AG10803 (cell line): ENCODE measurements around the gene CBFA2T3.

ENCODE experiments used
- DNase-seq: peaks from one replicate; pipeline ENCODE4 v3.0.0; 2010; ENCODE audit warnings: low read depth
- H3K4me3 ChIP-seq: 2 replicates; pipeline ENCODE4 v1.5.1; 2011; ENCODE audit warnings: mild to moderate bottlenecking, low read length, control low read depth
- TF ChIP-seq, protein P1 (sequence below): conservative IDR thresholded peaks from 2 replicates; pipeline ENCODE4 v1.5.1; 2011; ENCODE audit warnings: mild to moderate bottlenecking, low read length, control low read depth, inconsistent platforms

CBFA2T3 gene

DNA sequence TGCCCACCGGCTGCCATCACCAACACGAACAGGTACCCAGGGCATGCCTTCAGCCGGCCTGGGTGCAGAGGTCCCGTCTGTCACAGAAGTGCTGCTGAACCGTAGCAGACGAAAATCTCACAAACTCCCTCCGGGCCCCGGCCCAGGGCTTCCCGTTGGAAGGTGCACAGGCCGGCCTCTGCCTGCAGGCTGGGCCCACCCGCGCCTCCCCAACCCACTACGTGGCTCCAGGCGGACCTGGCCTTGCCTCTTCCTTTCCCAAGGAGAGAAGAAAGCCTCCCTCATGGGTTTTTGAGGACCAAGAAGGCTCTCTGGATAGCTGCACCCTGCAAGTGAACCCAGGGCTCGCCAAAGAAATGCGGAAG lies 65.1 kb downstream of the CBFA2T3 start:
- no peak for DNase-seq

DNA sequence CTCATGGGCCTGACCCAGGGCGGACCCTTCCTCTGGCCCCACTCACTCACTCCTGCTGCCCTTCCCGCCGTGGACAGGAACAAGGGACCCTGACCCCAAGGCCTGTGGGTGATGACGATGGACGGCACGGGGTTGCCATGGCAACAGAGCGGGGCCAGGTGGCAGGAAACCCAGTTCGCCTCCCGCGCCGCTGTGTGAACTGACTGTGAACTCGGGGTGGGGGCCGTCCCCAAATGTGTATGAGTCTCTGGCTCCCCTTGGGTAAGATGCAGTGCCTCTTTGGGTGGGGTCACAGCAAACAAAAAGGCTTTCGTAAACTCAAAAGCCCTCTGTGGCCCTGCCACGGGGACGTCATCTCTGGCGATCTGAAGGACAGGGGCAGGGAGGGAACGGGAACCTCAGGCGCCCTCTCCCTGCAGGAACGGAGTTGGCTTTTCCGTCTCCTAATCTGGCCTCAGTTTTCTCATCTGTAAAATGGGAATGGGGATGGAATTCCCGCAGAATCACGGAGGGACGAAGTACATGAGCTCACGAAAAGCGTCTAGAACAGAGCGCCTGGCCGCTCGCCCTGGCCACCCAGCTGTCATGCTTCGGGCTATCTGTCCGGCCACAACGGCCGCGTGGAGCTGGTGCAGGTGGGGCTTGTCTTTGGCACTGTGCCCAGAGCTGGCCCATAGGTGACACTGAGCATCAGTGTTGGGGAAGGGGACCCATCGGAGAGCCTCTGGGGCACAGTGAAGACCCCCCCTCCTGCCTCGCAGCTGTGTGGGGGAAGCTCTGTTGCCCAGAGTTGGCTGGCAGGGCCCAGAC lies 65.7 kb downstream of the CBFA2T3 start:
- H3K4me3 ChIP-seq, result no peak overlapping the region
- no peak for DNase-seq
- TF ChIP-seq, protein P1, sequence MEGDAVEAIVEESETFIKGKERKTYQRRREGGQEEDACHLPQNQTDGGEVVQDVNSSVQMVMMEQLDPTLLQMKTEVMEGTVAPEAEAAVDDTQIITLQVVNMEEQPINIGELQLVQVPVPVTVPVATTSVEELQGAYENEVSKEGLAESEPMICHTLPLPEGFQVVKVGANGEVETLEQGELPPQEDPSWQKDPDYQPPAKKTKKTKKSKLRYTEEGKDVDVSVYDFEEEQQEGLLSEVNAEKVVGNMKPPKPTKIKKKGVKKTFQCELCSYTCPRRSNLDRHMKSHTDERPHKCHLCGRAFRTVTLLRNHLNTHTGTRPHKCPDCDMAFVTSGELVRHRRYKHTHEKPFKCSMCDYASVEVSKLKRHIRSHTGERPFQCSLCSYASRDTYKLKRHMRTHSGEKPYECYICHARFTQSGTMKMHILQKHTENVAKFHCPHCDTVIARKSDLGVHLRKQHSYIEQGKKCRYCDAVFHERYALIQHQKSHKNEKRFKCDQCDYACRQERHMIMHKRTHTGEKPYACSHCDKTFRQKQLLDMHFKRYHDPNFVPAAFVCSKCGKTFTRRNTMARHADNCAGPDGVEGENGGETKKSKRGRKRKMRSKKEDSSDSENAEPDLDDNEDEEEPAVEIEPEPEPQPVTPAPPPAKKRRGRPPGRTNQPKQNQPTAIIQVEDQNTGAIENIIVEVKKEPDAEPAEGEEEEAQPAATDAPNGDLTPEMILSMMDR, result no peak

More for the DNA sequence above, 65.1 kb downstream of the CBFA2T3 start:
- no peak overlapping the region for H3K4me3 ChIP-seq
- TF ChIP-seq, protein P1, result no peak

DNA sequence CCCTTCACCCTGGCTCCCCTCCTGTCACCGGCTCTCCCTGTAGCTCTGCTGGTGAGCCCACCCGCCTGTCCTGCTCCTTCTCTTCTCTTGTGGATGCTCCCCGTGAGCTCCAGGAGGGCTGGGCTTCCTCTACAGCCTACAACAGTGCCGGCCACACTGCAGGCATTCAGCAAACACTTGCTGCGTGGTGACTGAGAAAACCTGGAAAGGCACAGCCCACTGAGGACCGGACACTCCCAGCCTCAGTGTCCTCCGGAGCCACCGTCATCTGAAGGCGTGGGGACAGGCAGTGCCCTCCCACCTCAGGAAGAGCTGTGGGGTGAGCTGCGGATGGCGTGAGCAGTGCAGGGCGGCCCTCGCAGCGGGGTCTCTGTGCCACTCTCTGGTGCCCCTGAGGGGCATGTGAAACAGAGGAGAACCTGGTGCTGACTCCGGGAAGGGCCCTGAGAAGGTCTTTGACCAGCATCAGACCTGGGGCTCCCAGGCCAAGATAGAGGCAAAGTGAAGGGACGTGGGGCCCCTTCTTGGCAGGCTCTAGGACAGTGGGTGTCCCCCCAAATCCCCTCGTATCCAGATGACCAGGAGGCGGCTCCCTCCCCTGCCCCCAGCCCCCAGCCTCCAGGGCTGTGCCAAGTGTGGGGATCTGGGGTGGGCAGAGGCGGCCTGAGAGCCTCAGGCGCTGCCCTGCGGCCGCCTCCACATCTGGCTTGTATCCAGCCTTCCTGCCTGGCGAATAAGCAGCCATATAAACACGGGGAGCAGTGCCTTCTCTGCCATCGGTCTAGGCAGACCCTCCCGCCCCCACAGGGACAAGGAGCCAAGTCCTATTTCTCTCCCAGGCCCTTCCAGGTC lies 66.5 kb downstream of the CBFA2T3 start:
- H3K4me3 ChIP-seq, result no peak overlapping the region
- DNase-seq, result no peak
- TF ChIP-seq, protein P1, result no peak

DNA sequence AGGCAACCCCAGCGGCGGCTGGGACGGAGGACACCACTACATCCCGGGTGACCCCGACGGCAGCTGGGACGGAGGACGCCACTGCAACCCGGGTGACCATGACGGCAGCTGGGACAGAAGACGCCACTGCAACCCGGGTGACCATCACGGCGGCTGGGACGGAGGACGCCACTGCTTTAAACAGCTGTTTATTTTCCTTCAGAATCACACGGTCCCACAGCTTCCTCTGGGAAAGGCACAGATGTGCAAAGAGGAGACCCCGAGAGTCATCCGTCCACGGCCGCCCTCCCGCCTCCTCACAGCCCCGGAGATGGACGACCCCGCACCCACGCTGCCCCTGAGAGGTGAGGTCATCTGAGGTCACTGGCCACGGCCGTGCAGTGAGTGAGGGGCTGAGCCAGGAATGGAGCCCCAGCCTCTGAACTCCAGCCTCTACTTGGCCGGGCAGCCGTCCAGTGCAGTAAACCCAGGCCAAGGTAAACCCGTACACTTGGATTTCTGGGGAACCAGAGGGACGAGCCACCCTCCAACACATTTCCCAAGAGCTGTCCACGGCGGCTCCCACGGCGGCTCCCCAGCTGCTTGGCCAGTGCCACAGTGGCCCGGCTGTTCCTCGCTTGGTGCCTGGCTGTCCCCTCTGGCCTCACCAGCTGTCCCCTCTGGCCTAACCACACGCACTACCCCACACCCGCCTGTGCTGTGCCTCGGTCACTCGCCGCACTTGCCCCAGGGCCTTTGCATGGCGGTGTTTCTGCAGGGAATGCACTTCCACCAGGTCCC lies 67.4 kb downstream of the CBFA2T3 start:
- TF ChIP-seq, protein P1, result no peak
- DNase-seq, result no peak
- no peak overlapping the region for H3K4me3 ChIP-seq

DNA sequence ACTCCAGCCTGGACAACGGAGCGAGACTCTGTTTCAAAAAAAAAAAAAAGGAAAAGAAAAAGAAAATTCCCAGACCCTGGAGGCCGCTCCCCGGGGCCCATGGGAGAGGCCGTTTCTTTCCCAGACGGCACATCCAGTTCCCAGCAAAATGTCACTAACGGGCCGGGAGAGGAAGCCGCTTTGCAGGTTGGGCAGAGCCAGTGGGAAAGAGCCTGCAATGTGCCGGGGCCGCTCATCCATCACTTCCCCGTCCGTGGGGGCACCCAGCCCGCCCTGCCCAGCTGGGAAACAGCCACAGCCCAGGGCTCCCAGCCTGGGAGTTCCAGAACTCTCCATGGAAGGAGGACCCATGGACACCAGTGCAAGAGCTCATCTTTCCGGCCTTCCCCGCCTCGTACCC lies 68.7 kb downstream of the CBFA2T3 start:
- DNase-seq, result no peak
- TF ChIP-seq, protein P1, result no peak

DNA sequence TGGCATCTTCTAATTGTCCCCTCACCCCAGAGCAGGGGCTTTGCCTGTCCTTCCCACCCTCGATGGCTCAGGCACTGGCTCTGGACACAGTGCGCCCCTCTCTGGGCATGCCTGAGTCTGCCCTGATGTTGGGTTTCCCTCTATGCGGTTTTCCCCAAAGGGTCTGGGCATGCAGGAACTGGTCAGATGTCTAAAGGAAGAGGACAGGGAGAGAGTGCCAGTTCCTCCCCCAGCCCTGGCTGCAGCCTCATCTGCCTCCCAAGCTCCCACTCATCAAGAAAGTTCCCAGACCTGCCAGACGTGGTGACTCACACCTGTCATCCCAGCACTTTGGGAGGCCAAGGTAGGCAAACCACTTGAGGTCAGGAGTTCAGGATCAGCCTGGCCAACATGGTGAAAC lies 69.2 kb downstream of the CBFA2T3 start:
- TF ChIP-seq, protein P1, result no peak
- DNase-seq, result peak; percentile 13
- no peak overlapping the region for H3K4me3 ChIP-seq

More for the DNA sequence above, 68.7 kb downstream of the CBFA2T3 start:
- no peak overlapping the region for H3K4me3 ChIP-seq
